Activated B cell treated with CpG ODN at 0.5 μM for 24 hours (primary cell): ENCODE results near the gene ETV6. TPM values are rescaled to one million over a fixed set of nuclear protein-coding genes. Genes with fewer than 3 reads are reported as not detected.
"Not testable (repeated sequence)": the region's sequence is repeated elsewhere in the genome, so short reads cannot be mapped to it uniquely, and the experiment has no call there.

ENCODE experiments used
- ATAC-seq: fragments of 200-7000 bp; cut with Tn5 transposase; one replicate; pipeline ENCODE4 v1.10.0; 2021; ENCODE audit warnings: low read depth, mild to moderate bottlenecking, moderate library complexity
- CTCF ChIA-PET: fragments of 350-600 bp; sonication (Branson Sonifier 250); formaldehyde crosslinking; loops from one replicate; lab custom pipeline; 2021; ENCODE audit warnings: antibody characterized with exemption; lab: Charles Lee
- POLR2A ChIA-PET: fragments of 350-600 bp; sonication (Branson Sonifier 250); formaldehyde crosslinking; loops from one replicate; lab custom pipeline; 2021; ENCODE audit warnings: antibody characterized with exemption; lab: Charles Lee
- DNase-seq: peaks from one replicate; pipeline ENCODE4 v3.0.0; 2022
- H3K27ac Mint-ChIP-seq: one replicate; pipeline ENCODE4 v1.8.0; 2020; ENCODE audit warnings: mixed read lengths
- H3K27me3 Mint-ChIP-seq: one replicate; pipeline ENCODE4 v1.8.0; 2021; ENCODE audit warnings: mixed read lengths
- H3K36me3 Mint-ChIP-seq: one replicate; pipeline ENCODE4 v1.8.0; 2021; ENCODE audit warnings: low read depth, mixed read lengths
- H3K4me1 Mint-ChIP-seq: one replicate; pipeline ENCODE4 v1.8.0; 2021; ENCODE audit warnings: mixed read lengths
- H3K4me3 Mint-ChIP-seq: one replicate; pipeline ENCODE4 v1.8.0; 2020; ENCODE audit warnings: mild to moderate bottlenecking, mixed read lengths
- H3K9me3 Mint-ChIP-seq: one replicate; pipeline ENCODE4 v1.8.0; 2020; ENCODE audit warnings: mixed read lengths
- intact Hi-C: fragments of 100-400 bp; cut with micrococcal nuclease; formaldehyde crosslinking; loops from one replicate; pipeline ENCODE4 v1.15.1; 2024
- total RNA-seq: library from RNA; stranded (reverse); gene quantifications from 2 replicates; pipeline ENCODE4 v1.2.3, GENCODE V29; 2022
- TF ChIP-seq, protein P1 (sequence below): fragments of 200-600 bp; IDR thresholded peaks from one replicate; pipeline ENCODE4 v1.8.0; 2022; ENCODE audit warnings: antibody characterized with exemption, mild to moderate bottlenecking

ETV6 gene
- total RNA-seq, 1 donor from 2014 or later: 130 TPM

DNA sequence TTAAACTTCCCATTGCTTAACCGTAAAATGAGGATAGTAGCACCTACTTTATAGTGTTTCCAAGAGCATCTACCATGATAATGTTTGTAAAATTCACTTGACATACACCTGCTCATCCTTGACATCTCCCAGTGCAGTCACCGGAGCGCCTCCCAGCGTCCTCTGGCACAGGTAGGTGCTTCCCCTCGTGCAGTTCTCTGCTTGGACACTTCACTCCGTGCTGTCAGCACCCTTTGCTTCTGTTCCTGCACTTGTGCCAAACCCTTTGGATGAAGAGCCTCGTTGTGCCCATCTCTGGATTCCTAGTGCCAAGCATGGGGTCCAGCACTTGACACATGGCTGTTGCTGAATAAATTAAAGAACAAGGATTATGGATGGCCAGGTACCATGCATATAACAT is 28.3 kb downstream of the ETV6 start:
- TF ChIP-seq, protein P1, sequence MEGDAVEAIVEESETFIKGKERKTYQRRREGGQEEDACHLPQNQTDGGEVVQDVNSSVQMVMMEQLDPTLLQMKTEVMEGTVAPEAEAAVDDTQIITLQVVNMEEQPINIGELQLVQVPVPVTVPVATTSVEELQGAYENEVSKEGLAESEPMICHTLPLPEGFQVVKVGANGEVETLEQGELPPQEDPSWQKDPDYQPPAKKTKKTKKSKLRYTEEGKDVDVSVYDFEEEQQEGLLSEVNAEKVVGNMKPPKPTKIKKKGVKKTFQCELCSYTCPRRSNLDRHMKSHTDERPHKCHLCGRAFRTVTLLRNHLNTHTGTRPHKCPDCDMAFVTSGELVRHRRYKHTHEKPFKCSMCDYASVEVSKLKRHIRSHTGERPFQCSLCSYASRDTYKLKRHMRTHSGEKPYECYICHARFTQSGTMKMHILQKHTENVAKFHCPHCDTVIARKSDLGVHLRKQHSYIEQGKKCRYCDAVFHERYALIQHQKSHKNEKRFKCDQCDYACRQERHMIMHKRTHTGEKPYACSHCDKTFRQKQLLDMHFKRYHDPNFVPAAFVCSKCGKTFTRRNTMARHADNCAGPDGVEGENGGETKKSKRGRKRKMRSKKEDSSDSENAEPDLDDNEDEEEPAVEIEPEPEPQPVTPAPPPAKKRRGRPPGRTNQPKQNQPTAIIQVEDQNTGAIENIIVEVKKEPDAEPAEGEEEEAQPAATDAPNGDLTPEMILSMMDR: no peak

DNA sequence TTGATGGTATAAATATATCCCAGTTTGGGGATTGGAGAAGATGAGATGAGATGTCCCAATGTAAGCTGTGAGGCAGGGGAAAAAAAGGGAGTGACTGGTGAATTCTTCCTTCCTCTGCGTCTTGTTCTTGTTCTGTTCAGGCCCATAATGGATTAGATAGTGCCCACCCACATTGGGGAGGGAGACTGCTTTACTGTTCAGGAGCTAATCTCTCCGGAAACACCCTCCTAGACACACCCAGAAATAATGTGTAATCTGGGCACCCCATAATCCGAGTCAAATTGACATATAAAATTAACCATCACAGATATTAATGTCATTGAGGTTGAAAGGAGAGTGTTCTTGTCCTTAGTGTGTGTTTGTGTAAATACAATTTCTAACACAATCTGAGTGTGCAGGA is 29.3 kb downstream of the ETV6 start:
- H3K4me3 Mint-ChIP-seq: no peak overlapping the region
- ATAC-seq (no peak), DNase-seq (no peak)
- H3K36me3 Mint-ChIP-seq: peaks cover 21% of the 10 kb centered on the region
- H3K4me1 Mint-ChIP-seq: peaks cover 61% of the 10 kb centered on the region
- no peaks in the 10 kb centered on the region for H3K27me3 Mint-ChIP-seq
- H3K9me3 Mint-ChIP-seq: no peaks in the 10 kb centered on the region
- TF ChIP-seq, protein P1: no peak
- ChIA-PET POLR2A (no interaction called here), CTCF (no interaction called here)
- no peak overlapping the region for H3K27ac Mint-ChIP-seq
- intact Hi-C loops: no loop called here

More for the DNA sequence above, 28.3 kb downstream of the ETV6 start:
- H3K4me3 Mint-ChIP-seq: no peak overlapping the region
- CTCF ChIA-PET: no interaction called here
- no peak for ATAC-seq
- H3K27ac Mint-ChIP-seq: no peak overlapping the region
- H3K9me3 Mint-ChIP-seq: no peaks in the 10 kb centered on the region
- peaks cover 21% of the 10 kb centered on the region for H3K36me3 Mint-ChIP-seq
- intact Hi-C loops: no loop called here
- no peak for DNase-seq
- H3K27me3 Mint-ChIP-seq: no peaks in the 10 kb centered on the region
- H3K4me1 Mint-ChIP-seq: peaks cover 60% of the 10 kb centered on the region
- POLR2A ChIA-PET: no interaction called here

GRCh38 chr12:11681207-11681606 is 31.7 kb downstream of the ETV6 start:
- Mint-ChIP-seq H3K4me3 (no peak overlapping the region), H3K36me3 (peaks cover 21% of the 10 kb centered on the region), H3K4me1 (peaks cover 57% of the 10 kb centered on the region), H3K27ac (no peak overlapping the region), H3K27me3 (no peaks in the 10 kb centered on the region), H3K9me3 (no peaks in the 10 kb centered on the region)
- DNase-seq (no peak), ATAC-seq (no peak)
- TF ChIP-seq, protein P1: no peak
- POLR2A ChIA-PET: no interaction called here
- intact Hi-C loops: no loop called here
- CTCF ChIA-PET: no interaction called here

GRCh38 chr12:11681695-11682094 is 32.2 kb downstream of the ETV6 start:
- H3K27me3 Mint-ChIP-seq, H3K4me3 Mint-ChIP-seq, DNase-seq, ATAC-seq, H3K9me3 Mint-ChIP-seq, H3K27ac Mint-ChIP-seq, intact Hi-C loops, POLR2A ChIA-PET, CTCF ChIA-PET: not testable (repeated sequence)
- Mint-ChIP-seq H3K4me1 (peaks cover 56% of the 10 kb centered on the region), H3K36me3 (peaks cover 21% of the 10 kb centered on the region)

GRCh38 chr12:11684393-11684792 is 34.9 kb downstream of the ETV6 start:
- H3K27me3 Mint-ChIP-seq: no peaks in the 10 kb centered on the region
- ATAC-seq (no peak), DNase-seq (no peak)
- no peaks in the 10 kb centered on the region for H3K9me3 Mint-ChIP-seq
- peaks cover 69% of the 10 kb centered on the region for H3K4me1 Mint-ChIP-seq
- POLR2A ChIA-PET: interaction anchor here (0.7 to 1.0 kb wide), 2 partner anchors 40 to 262 kb away, joined by 3 to 4 read pairs; no protein-coding TSS in a partner anchor
- TF ChIP-seq, protein P1: no peak
- H3K4me3 Mint-ChIP-seq: no peak overlapping the region
- intact Hi-C loops: loop anchor here (2.0 kb wide), 1 partner anchor 14 kb away; no protein-coding TSS in a partner anchor
- CTCF ChIA-PET: no interaction called here
- H3K27ac Mint-ChIP-seq: no peak overlapping the region
- peaks cover 3% of the 10 kb centered on the region for H3K36me3 Mint-ChIP-seq

DNA sequence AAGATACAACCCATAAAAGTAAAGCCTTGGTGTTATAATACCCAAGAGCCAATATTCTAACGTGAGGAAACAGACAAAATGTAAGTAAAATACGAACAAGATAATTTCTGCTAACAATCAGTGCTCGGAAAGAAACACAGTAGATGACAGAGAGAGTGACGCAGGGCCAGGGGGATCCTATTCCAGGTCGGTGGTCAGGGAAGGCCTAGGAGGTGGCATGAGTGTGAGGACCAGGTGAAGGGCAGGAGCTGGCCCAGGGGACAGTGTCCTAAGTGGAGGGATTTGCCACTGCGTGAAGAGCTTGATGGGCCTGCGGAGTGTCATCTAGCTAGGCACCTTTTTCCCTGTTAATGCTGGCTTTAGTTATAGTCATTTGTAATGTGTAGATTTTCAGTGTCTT is 35.3 kb downstream of the ETV6 start:
- peaks cover 68% of the 10 kb centered on the region for H3K4me1 Mint-ChIP-seq
- TF ChIP-seq, protein P1: no peak
- no peaks in the 10 kb centered on the region for H3K9me3 Mint-ChIP-seq
- no peak overlapping the region for H3K27ac Mint-ChIP-seq
- no peaks in the 10 kb centered on the region for H3K27me3 Mint-ChIP-seq
- peaks cover 3% of the 10 kb centered on the region for H3K36me3 Mint-ChIP-seq
- no peak overlapping the region for H3K4me3 Mint-ChIP-seq
- CTCF ChIA-PET: no interaction called here
- ATAC-seq: no peak
- POLR2A ChIA-PET: interaction anchor here (0.7 to 1.0 kb wide), 2 partner anchors 39 to 262 kb away, joined by 3 to 4 read pairs; no protein-coding TSS in a partner anchor
- intact Hi-C loops: loop anchor here (2.0 to 5.0 kb wide), 2 partner anchors 14 to 42 kb away; no protein-coding TSS in a partner anchor
- no peak for DNase-seq
